ENCODE measurements around the gene PNRC1.
"Not testable (repeated sequence)": the region's sequence is repeated elsewhere in the genome, so short reads cannot be mapped to it uniquely, and the experiment has no call there.

The PNRC1 gene

DNA sequence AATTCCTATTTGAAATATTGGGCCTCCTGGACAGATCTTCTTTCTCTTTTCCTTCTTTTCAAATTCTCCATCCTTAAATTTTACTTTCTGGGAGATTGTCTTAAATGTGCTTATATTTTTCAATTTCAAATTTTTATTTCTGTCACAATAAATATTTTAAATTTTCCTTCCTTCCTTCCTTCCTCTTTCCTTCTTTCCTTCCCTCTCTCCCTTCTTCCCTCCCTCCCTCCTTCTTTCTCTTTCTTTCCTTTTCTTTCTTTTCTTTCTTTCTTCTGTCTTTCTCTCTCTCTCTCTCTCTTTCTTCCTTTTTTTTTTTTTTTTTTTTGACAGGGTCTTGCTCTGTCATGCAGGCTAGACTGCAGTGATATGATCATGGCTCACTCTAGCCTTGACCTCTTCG lies 16.7 kb upstream of the PNRC1 start:
- DNase-seq = no peak

DNA sequence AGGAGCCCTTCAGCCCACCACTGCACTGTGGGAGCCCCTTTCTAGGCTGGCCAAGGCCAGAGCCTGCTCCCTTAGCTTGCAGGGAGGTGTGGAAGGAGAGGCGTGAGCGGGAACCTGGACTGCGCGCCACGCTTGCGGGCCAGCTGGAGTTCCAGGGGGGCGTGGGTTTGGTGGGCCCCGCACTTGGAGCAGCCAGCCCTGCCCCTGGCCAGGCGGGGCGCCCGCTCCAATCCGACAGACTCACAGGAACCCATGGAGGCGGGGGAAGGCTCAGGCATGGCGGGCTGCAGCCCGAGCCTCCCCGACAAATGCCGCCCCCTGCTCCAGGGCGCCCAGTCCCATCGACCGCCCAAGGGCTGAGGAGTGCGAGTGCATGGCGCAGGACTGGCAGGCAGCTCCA lies 15.6 kb upstream of the PNRC1 start:
- not testable (repeated sequence) for DNase-seq

DNA sequence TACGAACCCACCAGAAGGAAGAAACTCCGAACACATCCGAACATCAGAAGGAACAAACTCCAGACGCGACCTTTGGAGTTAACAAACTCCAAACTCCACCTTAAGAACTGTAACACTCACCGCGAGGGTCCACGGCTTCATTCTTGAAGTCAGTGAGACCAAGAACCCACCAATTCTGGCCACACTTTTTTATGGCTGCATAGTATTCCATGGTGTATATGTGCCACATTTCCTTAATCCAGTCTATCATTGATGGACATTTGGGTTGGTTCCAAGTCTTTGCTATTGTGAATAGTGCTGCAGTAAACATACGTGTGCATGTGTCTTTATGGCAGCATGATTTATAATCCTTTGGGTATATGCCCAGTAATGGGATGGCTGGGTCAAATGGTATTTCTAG lies 14.4 kb upstream of the PNRC1 start:
- not testable (repeated sequence) for DNase-seq

DNA sequence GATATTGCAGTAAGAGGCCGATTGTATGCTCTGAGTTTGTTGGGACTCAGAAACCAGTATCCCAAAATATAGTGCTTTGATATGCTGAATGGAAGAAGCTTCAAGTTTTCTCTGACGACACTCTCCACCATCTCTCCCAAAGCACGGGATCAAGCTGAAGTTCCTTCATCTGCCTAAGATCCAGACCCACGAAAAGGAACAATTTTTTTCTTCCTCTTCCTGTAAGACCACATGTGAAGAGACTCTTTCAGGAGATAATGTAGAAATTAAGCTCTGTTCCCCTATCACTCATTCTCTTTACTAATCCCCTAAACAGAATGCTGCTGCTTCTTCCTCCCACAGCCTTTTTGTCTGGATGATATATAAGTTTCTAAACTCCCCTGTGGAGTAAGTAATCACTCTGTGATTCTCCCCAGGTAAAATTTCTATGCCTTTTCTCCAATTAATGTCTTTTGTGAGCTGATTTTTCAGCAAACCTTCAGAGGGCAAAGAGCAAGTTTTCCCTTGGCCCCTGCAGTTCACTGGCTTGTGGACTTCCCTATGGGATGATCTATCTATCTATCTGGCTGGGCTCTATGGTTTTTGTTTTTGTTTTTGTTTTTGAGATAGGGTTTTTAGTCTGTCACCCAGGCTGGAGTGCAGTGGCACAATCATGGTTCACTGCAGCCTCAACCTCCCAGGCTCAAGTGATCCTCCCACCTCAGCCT lies 13.5 kb upstream of the PNRC1 start:
- DNase-seq = no peak

DNA sequence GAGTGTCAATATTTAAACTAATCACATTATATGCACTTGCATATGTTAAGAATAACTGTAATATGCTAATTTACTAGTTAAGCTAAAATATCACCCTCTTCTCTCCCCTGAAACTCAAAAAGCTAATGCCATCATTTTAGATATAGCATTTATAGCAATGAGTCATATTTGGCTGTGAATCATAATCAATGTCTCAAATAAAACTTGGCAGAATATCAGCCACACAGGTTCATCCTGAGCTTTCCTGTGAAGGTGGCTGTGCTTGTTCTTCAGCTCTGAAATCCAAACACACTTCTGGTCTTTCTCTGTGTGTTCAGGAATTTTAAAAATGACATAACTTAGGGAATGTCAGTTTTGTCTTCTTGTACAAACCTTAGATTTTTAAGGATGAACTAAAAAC lies 12.8 kb upstream of the PNRC1 start:
- no peak for DNase-seq

DNA sequence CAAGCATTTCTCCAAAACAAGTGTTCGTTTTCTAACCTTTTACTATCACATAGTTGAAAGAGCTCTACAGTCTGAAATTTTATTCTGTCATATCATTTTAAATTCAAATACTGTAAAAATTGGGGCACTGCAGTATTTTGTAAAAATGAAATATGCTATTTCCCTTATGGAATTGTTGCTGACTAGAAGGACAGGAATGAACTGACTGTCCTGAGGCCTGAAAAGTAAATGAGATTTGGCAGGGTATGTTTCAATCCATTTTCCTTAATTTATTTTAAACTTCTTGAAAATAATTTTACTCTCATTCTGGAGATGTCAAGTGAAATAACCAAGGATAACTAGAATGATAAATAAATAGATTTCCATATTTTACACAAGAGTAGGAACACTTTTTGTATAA lies 11.9 kb upstream of the PNRC1 start:
- DNase-seq = no peak

DNA sequence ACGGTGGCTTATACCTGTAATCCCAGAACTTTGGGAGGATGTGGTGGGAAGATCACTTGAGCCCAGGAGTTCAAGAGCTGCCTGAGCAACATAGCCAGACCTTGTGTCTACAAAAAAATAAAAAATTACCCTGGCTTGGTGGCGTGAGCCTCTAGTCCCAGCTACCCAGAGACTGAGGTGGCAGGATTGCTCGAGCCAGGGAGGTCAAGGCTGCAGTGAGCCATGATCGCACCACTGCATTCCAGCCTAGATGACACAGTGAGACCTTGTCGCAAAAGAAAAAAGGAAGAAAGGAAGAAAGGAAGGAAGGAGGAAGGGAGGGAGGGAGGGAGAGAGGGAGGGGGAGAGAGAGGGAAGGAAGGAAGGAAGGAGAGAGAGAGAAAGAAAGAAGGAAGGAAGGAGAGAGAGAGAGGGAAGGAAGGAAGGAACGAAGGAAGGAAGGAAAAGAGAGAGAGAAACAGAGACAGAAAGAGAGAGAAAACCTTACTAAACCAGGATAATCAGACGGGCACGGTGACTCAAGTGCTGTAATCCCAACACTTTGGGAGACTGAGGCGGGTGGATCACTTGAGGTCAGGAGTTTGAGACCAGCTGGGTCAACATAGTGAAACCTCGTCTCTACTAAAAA lies 10.9 kb upstream of the PNRC1 start:
- DNase-seq = no peak

DNA sequence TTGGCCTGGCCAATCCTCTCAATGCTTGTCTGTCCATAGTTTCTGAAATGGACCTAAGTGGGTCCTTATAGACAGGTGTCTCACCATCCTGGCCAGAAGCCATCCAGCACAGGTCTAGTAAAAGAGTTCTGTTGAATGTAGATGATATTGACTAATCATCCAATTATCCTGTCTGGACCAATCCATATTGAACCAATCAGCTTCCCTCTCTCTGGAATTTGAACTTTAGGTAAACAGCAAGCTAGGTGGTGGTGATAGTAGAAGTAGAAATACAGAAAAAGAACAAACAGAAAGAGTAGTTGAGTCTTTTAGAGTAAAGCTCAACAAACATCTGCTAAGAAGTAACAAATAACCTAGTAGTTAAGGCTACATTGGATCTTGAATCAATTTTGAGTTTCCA lies 9.5 kb upstream of the PNRC1 start:
- no peak for DNase-seq

DNA sequence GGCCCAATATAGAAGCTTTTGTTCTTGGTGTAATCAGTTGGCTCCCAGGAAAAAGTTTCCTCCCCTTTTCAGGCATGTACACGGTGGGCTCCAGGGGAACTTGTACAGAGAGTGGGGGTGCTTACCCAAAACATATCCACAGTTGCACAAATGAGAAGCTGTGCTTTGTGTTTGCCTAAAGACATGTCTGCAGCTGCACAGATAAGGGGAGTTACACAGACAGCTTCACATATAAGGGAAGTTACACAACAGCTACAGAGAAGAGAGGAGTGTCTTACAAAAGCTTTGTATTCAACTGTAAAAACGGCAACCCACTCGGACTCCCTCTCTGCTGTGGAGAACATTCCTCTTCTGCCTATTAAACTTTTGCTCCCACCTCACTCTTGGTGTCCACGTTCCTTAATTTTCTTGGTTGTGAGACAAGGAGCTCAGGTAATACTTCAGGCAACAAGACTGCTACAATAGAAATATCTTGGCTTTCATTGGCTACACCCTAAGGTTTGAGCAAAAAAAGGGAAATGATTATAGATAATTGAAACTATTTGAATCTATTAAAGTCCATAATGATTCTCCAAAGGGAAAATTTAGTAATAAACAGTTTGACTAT lies 7.4 kb upstream of the PNRC1 start:
- DNase-seq = no peak

DNA sequence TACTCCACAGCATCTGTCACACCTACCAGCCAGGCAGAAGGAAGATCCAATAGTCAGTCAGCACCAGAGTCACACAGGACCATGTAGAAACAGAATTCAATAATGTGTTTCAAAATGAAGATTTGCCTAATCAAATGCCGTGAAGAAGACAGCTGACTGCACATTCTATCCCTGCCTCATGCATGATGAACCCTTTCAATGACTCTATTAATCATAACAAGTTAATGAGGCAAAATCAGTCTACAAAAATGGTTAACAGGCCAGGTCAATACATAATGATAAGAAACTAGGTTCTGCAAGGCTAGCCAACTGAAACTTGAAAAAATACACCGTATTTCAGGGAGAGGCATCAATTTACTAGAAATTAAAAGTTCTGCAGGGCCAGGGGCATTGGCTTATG lies 6.7 kb upstream of the PNRC1 start:
- DNase-seq = no peak

DNA sequence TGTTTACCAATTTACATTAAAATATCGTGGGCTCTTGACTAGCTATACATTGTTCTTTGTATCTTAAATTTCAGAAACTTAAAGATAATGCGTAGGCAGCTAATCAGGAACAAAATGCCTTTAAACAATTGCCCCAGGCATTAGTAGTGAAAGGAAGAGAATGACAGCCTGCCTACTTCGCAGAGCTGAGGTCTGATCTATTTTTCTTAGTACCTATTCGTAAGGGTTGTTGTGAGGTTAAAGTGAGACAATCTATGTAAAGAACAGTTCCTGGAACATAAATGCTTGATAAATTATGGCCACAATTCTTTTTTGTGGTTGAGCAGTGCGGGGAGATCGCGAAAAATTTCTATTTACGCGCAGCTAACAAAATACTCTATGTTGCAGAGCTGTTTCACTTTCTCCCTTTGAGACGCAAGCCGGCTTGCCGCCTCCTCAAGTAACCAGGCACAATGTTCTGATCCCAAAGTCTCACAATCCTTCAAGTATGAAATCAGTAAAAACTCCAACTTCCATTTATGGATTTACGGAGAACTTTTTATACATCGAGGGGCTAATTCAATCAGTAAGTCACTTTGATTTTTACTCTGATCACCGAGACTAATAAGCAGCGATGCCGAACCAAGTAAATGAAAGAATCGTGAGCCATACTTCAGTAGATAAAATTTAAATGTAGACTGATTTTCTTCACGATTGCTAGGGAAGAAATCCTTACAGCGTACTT lies 878 bp upstream of the PNRC1 start:
- DNase-seq = peak; percentile 64

DNA sequence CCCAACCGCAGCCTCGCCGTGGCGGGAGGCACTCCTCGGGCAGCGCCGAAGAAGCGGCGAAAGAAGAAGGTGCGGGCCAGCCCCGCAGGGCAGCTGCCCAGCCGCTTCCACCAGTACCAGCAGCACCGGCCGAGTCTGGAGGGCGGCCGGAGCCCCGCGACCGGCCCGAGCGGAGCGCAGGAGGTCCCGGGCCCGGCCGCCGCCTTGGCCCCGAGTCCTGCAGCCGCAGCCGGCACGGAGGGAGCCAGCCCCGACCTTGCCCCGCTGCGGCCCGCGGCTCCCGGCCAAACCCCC lies 525 bp downstream of the PNRC1 start:
- DNase-seq = no peak

DNA sequence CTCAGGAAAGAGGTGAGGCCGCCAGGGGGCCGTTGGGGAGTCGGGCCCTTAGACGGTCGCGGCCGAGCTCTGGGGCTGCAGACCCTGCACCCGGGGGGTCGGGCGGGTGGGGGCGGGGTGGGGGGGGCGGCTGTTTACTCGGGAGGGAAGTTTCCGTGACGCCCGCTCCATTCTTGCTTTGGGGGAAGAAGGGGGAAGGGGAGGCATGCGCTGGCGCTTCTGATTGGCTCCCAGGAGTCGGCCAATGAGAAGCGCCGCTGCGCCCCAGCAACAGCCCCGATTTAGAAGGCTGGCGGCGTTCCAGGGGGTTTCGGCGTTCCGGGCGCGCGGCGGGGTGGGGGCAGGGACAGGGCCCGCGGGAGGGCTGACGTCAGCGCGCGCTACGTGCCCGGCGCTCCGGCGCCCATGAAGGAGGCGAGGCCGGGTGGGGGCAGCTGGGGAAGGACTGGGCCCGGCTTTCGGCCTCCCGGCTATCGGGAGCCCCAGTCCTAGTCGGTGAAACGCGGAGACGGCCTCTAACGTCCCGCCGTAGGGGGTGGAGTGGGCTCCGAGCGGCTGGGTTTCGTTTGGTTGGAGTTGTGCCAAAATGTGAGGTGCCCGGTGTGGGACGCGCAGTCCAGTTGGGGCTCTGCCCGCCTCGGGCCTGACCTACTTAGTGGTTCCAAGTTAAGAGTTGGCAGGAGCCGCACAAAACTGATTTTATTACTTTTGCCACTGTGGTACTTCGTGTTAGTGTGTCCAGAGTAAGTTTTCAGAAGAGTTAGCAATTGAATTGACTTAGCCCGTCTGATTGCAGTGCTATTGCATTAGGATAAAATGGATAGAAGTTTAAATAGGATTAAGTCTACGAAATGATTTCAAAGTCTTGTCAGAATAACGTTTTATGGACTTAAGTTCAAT lies 1.1 kb downstream of the PNRC1 start:
- DNase-seq = peak; percentile 97

DNA sequence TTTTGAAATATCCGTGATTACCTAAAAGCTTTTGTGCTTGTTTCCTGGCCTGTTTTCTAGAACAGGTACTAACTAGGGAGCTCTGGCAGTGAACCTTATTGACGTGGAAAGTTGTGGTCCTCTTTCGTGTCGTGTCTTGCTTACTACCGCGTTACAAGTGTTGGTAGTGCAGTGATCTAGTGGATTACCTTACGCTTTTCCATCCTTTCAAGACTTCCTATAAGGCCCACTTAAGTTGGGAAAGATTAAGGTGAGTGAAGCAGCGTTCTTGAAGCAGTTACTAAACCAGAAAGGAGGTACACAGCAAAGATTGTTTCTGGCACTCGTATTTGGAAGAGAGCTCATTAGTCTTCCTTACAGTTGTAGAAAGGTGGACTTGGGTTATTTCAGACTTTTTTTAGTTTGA lies 1.9 kb downstream of the PNRC1 start:
- peak; percentile 31 for DNase-seq

DNA sequence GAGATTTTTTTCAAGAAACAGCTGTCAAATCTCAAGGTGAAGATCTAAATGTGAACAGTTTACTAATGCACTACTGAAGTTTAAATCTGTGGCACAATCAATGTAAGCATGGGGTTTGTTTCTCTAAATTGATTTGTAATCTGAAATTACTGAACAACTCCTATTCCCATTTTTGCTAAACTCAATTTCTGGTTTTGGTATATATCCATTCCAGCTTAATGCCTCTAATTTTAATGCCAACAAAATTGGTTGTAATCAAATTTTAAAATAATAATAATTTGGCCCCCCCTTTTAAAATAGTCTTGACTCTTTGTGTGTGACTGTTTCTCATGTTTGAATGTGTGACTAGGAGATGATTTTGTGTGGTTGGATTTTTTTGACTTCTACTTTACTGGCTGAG lies 4.0 kb downstream of the PNRC1 start:
- DNase-seq = no peak

DNA sequence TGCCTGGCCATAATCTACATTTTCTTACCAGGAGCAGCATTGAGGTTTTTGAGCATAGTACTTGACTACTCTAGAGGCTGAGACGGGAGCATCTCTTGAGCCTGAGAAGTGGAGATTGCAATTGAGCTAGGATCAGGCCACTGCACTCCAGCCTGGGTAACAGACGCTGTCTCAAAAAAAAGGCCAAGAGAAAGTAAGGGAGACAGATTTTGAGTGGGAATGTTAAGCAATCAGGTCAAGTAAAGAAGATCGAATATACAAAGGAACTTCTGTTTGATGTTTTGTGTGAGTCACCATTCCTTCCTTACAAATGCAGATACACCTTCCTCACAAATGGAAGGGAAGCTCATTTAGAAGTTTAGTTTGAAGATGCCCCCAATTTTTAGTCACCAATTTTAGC lies 4.4 kb downstream of the PNRC1 start:
- DNase-seq = no peak

DNA sequence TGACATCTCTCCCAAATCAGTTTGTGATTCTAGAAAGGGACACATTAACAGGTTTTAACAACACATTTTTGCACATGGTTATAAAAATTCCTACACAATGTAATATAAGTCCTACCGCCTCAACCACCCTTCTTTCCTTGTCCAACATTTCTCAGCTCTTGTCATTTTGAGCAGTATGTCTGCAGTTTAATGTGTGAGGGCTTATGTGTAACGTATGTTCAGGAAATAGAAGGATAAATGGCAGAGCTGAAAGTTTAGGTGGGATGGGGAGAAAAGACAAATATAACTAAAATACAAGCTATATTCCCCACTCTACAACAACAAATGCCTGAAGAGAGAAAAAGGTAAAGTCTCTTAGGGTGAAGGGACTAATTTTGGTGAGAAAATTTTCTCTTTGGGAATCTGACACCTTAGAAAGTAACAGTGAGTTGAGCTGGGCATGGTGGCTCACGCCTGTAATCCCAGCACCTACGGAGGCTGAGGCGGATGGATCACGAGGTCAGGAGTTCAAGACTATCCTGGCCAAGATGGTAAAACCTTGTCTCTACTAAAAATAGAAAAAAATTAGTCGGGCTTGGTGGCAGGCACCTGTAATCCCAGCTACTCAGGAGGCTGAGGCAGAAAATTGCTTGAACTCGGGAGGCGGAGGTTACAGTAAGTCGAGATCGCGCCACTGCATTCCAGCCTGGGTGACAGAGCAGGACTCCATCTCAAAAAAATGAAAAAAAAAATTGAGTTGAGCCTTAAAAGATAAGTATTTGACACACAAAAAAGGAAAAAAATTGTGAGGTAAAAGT lies 5.1 kb downstream of the PNRC1 start:
- no peak for DNase-seq

DNA sequence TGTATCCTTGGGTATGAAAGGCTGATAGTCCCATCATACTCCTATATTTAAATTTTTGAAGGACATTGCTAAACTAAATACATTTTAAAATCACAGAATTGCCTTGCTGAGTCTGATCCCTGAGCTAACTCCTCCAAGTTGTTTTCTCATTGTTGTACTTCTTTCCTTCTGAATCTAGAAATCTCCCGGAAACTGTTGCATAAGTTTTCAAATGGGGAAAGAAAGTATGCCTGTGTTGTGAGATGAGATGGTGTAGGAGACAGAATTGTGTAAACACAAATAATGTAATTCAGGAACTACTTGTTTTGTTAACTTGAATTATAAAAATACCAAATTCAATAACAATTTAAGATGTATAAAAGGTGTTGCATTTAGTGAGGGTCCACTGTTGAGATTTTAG lies 7.3 kb downstream of the PNRC1 start:
- DNase-seq = no peak

DNA sequence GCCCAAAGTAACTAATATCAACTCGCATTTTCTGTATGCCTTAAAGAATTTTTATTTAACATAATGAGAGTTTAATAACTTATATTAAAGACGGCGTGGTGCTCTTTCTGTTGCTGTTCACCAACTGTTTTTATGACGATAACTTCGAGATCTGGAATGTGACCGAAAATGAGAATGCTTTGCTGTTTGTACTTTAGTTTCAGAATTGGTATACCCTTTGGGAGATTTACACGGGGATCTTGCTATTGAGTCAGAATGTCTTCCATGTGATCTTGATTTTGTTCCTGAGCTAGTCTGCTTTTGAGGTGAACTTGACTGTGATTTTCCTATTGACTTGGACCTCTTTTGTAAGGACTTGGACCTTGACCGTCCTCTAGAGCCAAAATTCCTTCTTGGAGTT lies 17.9 kb downstream of the PNRC1 start:
- peak; percentile 82 for DNase-seq

DNA sequence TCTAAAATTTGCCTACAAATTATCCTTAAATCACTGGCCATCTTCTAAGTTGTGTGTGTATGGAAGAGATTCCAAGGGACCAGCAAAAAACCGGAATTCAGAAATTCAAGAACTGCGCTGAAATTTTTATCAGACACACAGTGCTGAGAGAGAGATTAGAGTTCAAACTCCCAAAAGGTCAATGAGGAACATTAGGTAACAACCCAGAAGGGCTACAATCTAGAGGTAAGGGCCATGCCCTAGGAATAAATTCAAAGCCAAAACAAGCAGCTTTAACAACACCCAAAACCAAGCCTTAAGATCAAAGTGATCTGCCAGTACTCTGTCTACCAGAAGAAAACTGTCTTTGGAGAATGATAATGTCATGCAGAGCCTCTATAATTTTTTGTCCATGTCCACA lies 19.6 kb downstream of the PNRC1 start:
- DNase-seq = no peak

DNA sequence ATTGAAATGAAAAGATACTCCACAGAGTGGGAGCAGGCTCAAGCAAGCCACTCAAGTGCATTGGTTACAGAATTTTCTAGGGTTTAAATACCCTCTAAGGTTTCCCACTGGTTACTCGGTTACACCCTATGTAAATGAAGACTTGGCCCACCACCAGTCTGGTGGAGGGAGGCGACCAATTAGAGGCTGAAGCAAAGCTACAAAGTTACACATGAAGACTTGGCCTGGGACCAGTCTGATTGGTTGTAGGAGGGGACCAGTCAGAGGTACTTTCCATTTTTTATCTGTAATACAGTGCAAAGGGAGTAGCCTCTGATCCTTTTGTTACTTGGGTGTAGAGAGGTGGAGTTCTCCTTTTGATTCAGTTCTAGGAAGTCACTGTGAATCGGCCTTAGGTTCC lies 29.7 kb downstream of the PNRC1 start:
- no peak for DNase-seq

DNA sequence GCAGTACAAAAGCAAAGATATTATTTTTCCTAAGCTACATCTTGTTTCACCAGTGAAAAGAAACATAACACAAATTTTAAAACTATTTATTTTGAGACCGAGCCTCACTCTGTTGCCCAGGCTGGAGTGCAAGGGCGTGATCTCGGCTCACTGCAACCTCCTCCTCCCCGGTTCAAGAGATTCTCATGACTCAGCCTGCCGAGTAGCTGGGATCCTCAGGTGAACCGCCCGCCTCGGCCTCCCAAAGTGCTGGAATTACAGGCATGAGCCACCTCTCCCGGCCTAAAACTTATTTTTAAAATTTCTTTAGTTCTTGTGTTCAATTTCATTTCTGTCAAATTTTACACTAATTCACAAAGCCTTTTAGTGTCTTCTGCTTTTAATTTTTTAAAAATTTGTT lies 31.4 kb downstream of the PNRC1 start:
- no peak for DNase-seq

All from activated CD4-positive, alpha-beta T cell treated with anti-CD3 and anti-CD28 coated beads, Interleukin-10, Interleukin-2, amounts not matched to agents 100 ng/mL and 50 ng/mL, durations not matched to agents 16 hours and 8 hours (primary cell).